ENCODE measurements around the gene ARSA.

DNA sequence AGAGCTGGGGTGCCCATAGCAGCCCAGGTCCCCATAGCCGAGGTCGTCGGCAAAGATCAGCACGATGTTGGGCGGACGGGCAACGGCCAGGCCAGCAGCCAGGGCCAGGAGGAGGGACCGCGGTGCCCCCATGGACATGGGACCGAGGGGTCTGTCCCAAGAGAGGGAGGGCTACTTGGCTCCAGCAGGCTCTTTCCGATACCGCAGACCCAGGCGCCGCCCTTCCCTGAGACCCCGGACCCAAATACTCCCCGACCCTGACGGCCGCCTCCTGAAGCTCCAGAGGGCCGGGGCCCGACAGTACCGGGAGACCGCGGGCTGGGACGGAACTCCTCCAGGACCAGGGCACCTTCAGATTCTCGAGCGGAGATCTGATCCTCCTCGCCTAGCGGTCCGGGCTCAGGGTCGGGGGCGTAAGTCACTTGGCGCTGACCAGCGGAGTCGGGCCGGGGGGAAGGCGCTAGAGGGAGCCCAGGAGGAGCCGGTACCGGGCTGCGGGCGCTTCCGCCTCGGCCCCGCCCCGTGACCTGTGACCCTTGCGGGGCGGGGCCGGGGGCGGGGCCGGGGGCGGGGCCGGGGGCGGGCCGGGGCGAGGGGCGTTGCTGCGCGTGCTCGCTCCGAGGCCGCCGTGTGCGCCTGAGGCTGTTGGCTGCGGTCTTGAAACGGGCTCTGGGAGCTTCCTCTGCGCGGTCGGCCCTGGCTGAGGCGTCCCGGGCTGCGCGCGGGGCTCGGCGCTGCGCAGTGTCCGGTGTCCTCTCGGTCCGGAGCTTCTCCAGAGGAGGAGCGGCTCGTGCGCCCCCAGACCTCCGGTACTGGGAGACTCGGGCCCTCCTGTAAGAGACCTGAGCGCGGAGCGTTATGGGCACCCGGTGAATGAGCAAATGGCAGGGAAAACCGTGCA, at the start of gene ARSA:
- TF ChIP-seq, protein P1, sequence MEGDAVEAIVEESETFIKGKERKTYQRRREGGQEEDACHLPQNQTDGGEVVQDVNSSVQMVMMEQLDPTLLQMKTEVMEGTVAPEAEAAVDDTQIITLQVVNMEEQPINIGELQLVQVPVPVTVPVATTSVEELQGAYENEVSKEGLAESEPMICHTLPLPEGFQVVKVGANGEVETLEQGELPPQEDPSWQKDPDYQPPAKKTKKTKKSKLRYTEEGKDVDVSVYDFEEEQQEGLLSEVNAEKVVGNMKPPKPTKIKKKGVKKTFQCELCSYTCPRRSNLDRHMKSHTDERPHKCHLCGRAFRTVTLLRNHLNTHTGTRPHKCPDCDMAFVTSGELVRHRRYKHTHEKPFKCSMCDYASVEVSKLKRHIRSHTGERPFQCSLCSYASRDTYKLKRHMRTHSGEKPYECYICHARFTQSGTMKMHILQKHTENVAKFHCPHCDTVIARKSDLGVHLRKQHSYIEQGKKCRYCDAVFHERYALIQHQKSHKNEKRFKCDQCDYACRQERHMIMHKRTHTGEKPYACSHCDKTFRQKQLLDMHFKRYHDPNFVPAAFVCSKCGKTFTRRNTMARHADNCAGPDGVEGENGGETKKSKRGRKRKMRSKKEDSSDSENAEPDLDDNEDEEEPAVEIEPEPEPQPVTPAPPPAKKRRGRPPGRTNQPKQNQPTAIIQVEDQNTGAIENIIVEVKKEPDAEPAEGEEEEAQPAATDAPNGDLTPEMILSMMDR (IDR thresholded peaks at IDR 0.05): peak in 3 of 4 experiments; percentile 0 to 64 (median 33)
- TF ChIP-seq POLR2A (IDR thresholded peaks at IDR 0.05): peak in 1 of 2 donors; percentile 10
- no peak for TF ChIP-seq EP300 (IDR thresholded peaks at IDR 0.05)

Measured in gastroesophageal sphincter (tissue), 3 donors.